Osteocyte (in vitro differentiated cells): ENCODE results near the gene DNAH12. TPM values are rescaled to one million over a fixed set of nuclear protein-coding genes. Genes with fewer than 3 reads are reported as not detected.
A peak's percentile ranks its signal among the peaks of the same experiment; 100 is the strongest.

Source experiments
- DNase-seq: peaks from one replicate; pipeline ENCODE4 v3.0.0; 2021; ENCODE audit warnings: mixed read lengths; ENCODE audit not compliant: unreplicated experiment; ENCODE audit errors: extremely low spot score
- H3K27ac Mint-ChIP-seq: one replicate; pipeline ENCODE4 v1.8.0; 2021; ENCODE audit warnings: mild to moderate bottlenecking, mixed read lengths; ENCODE audit not compliant: unreplicated experiment
- H3K27me3 Mint-ChIP-seq: one replicate; pipeline ENCODE4 v1.8.0; 2021; ENCODE audit warnings: mixed read lengths; ENCODE audit not compliant: unreplicated experiment
- H3K36me3 Mint-ChIP-seq: one replicate; pipeline ENCODE4 v1.8.0; 2021; ENCODE audit warnings: mixed read lengths; ENCODE audit not compliant: unreplicated experiment
- H3K4me1 Mint-ChIP-seq: one replicate; pipeline ENCODE4 v1.8.0; 2021; ENCODE audit warnings: mixed read lengths; ENCODE audit not compliant: unreplicated experiment
- H3K4me3 Mint-ChIP-seq: one replicate; pipeline ENCODE4 v1.8.0; 2021; ENCODE audit warnings: mild to moderate bottlenecking, moderate library complexity, mixed read lengths; ENCODE audit not compliant: unreplicated experiment
- H3K9me3 Mint-ChIP-seq: one replicate; pipeline ENCODE4 v1.8.0; 2021; ENCODE audit warnings: mixed read lengths; ENCODE audit not compliant: unreplicated experiment
- total RNA-seq: library from RNA; stranded (reverse); gene quantifications from 2 replicates; pipeline ENCODE4 v1.2.1, GENCODE V29; 2021
- TF ChIP-seq, protein P1 (sequence below): fragments of 200-600 bp; sonication (generic); IDR thresholded peaks from 2 replicates; pipeline ENCODE4 v1.5.0; 2021; ENCODE audit warnings: antibody characterized with exemption, mild to moderate bottlenecking, moderate library complexity

Gene DNAH12
- total RNA-seq, 1 donor from 2014 or later, result 0.08 TPM

DNA sequence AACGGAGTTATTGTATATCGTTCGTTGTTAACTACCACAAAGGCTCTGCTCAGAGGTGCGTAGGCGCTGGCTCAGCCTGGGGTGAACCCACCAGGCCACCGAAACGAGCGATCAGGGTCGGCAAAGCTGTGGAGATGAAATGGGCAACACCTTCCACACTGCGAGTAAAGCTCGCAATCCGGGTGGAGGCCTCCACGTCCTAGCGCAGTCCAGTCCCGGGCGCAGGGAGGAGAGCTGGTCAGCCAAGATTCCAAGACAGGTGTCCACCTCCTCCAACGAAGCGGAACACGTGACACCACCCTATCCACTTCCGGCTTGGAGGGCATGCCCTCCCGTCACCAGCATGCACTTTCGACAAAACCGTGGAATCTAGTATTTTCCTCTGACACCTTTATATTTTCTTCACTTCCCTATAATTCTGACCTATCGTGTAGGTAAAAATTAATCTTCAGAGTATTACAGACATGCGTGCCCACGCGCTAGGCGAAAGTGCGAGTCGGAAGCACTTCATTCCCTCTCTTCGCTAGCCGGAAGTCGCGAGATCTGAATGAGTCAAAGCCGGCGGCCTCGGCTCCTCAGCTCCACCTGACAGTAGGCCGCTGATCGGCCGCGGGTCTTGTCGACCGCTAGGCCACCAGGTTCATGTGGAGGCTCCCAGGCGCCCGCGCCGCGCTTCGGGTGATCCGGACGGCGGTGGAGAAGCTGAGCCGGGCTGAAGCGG is 11.8 kb upstream of the DNAH12 start, which contains the start of gene PDE12:
Gene PDE12, plus strand, starts transcription at position 537 of the 721 bp plus-strand sequence. Its CDS starts 106 bp downstream, at position 643.
- no peaks in the 10 kb centered on the region for H3K27me3 Mint-ChIP-seq
- H3K4me3 Mint-ChIP-seq, result peak within 1 kb of the TSS; percentile 89
- H3K36me3 Mint-ChIP-seq, result peaks cover 11% of the 10 kb centered on the region
- H3K4me1 Mint-ChIP-seq, result peaks cover 33% of the 10 kb centered on the region
- DNase-seq, result peak; percentile 91
- H3K27ac Mint-ChIP-seq, result peak within 1 kb of the TSS; percentile 98
- no peaks in the 10 kb centered on the region for H3K9me3 Mint-ChIP-seq
- TF ChIP-seq, protein P1, sequence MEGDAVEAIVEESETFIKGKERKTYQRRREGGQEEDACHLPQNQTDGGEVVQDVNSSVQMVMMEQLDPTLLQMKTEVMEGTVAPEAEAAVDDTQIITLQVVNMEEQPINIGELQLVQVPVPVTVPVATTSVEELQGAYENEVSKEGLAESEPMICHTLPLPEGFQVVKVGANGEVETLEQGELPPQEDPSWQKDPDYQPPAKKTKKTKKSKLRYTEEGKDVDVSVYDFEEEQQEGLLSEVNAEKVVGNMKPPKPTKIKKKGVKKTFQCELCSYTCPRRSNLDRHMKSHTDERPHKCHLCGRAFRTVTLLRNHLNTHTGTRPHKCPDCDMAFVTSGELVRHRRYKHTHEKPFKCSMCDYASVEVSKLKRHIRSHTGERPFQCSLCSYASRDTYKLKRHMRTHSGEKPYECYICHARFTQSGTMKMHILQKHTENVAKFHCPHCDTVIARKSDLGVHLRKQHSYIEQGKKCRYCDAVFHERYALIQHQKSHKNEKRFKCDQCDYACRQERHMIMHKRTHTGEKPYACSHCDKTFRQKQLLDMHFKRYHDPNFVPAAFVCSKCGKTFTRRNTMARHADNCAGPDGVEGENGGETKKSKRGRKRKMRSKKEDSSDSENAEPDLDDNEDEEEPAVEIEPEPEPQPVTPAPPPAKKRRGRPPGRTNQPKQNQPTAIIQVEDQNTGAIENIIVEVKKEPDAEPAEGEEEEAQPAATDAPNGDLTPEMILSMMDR, result no peak

DNA sequence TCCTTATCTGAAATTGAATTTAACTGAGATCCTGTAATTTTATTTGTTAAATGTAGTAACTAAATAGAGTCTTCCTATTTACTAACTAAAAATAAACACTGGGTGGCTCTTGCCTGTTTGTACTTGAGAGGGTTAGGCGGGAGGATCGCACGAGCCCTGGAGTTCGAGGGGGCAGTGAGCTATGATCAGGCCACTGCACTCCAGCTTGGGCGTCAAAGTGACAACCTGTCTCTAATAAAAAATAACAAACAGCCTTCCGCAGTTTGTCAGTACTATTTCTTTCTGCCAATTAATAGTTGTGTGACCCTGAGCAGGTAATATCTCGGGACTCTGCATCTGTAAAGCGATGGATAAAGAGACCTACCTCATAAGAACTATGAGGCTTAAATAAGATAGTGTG is 11.2 kb upstream of the DNAH12 start:
- peak overlapping the region; percentile 98 for H3K27ac Mint-ChIP-seq
- DNase-seq, result no peak
- H3K27me3 Mint-ChIP-seq, result no peaks in the 10 kb centered on the region
- H3K36me3 Mint-ChIP-seq, result peaks cover 9% of the 10 kb centered on the region
- peaks cover 33% of the 10 kb centered on the region for H3K4me1 Mint-ChIP-seq
- H3K9me3 Mint-ChIP-seq, result no peaks in the 10 kb centered on the region
- TF ChIP-seq, protein P1, result no peak
- peak overlapping the region; percentile 89 for H3K4me3 Mint-ChIP-seq

DNA sequence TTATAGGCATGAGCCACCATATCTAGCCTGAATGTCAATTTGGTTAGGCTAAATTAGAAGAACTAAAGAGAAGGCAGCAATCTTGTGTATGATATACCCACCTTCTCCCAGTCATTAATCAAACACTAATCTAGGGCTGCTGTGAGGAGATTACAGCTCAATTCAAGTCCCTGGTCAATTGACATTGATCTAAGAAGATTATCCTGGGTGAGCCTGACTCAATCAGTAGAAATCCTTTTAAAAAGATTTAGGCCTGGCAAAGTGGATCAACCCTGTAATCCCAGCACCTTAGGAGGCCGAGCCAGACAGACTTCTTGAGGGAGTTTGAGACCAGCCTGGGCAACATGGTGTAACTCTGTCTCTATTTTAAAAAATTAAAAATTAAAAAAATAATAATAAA is 2.5 kb upstream of the DNAH12 start:
- H3K4me3 Mint-ChIP-seq, result no peak overlapping the region
- H3K9me3 Mint-ChIP-seq, result no peaks in the 10 kb centered on the region
- no peak overlapping the region for H3K27ac Mint-ChIP-seq
- DNase-seq, result no peak
- H3K36me3 Mint-ChIP-seq, result no peaks in the 10 kb centered on the region
- peaks cover 10% of the 10 kb centered on the region for H3K4me1 Mint-ChIP-seq
- no peaks in the 10 kb centered on the region for H3K27me3 Mint-ChIP-seq
- TF ChIP-seq, protein P1, result no peak

DNA sequence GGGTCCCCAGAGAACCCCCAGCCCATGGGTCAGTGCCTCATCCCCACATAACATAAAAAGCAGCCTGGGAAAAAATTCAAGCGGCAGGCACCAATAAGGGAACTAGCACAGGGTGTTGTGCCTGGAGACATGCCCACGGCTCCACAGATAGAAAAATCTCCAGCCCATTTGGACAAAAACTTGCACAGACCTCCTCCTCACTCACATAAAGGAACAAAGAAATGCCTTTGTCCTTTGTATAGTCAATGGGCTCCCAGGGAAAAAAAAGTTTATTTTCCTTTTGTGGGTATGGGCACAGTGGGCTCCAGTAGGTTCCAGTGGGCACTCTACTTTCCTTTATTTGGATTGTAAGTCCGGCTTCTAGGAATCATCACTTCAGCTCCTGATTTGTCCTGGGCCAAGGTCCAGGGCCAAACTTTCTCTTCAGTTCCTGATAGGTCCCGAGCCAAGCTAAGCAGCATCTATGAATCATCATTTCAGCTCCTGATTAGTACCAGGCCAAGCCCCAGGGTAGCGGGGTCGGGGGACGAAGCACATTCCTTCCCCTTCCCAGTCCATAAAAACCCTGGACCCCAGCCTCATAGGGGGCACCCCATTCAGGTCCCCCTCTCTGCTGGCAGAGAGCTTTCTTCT is 1.6 kb upstream of the DNAH12 start:
- no peak overlapping the region for H3K4me3 Mint-ChIP-seq
- peaks cover 10% of the 10 kb centered on the region for H3K4me1 Mint-ChIP-seq
- TF ChIP-seq, protein P1, result no peak
- no peak overlapping the region for H3K27ac Mint-ChIP-seq
- H3K36me3 Mint-ChIP-seq, result no peaks in the 10 kb centered on the region
- no peaks in the 10 kb centered on the region for H3K9me3 Mint-ChIP-seq
- DNase-seq, result no peak
- H3K27me3 Mint-ChIP-seq, result no peaks in the 10 kb centered on the region

DNA sequence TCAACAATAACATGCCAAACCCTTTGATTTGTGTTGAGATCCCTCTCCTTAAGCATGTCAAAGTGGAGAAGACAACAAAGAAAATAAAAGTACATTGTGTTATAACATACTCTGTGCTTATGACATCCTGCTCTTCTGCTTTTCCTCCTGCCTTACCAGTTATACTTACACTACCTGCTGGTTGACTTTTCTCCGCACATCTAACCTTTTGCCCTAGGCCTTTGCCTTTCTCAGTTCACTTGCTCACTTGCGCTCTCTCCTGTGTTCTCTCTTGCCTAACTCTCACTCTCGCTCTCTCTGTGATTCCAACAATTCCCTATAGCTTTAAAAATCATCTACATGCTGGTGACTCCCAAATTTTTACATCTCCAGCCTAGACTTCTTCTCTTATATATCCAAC is 5.7 kb downstream of the DNAH12 start:
- H3K27me3 Mint-ChIP-seq, result peaks cover 11% of the 10 kb centered on the region
- H3K9me3 Mint-ChIP-seq, result no peaks in the 10 kb centered on the region
- TF ChIP-seq, protein P1, result no peak
- no peak for DNase-seq
- no peak overlapping the region for H3K27ac Mint-ChIP-seq
- H3K4me3 Mint-ChIP-seq, result no peak overlapping the region
- H3K36me3 Mint-ChIP-seq, result no peaks in the 10 kb centered on the region
- H3K4me1 Mint-ChIP-seq, result no peaks in the 10 kb centered on the region
